HG02938 (cell line): Measurements from ENCODE around the gene KIF16B.

Experiments used
- ATAC-seq: cut with Tn5 transposase; IDR thresholded peaks from one replicate; pipeline ENCODE4 v1.9.1; 2021; ENCODE audit warnings: mild to moderate bottlenecking, moderate library complexity; ENCODE audit not compliant: unreplicated experiment

KIF16B gene

GRCh38 chr20:16560216-16560615 lies 13.0 kb downstream of the KIF16B start:
- no peak for ATAC-seq

DNA sequence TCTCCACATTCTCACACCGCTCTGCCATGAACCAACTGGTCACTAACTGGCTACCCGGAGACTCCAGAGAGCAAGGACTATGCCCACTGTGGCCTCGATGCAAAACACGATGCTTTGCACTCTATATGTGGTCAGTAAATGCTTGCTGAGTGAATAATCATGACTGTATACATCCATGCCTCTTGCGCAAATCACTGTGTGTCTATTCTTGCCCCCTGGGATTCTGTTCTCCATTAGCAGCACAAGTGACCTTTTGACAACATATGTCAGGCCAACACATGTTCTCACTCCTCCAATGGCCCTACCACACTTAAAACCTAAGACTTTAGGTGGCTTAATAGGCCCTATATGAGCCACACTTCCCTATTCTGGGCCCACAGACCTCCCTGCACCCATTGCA lies 16.9 kb downstream of the KIF16B start:
- no peak for ATAC-seq

DNA sequence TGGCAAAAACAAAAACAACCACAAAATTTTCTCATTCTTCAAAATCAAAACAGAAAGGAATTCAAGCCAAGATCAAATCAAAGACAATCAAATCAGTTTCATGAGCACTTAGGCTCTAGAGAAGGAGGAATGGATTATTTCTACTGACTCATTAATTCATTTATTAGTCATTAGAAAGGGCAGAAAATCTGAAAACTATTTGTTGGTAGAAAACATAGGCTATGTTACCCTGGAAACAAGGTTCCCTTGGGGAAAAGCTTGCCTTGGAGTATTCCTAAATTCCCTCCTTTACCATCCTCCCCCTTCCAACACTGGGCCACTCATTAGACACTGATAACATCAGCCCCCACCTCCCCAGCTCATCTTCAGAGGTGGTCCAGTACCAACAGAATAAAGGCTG lies 17.5 kb downstream of the KIF16B start:
- ATAC-seq: no peak

GRCh38 chr20:16554766-16555543 lies 18.3 kb downstream of the KIF16B start:
- no peak for ATAC-seq

GRCh38 chr20:16553684-16554083 lies 19.6 kb downstream of the KIF16B start:
- no peak for ATAC-seq

- ATAC-seq: no peak
Measured at GRCh38 chr20:16553101-16553500, 20.1 kb downstream of the KIF16B start.

- ATAC-seq: no peak
Measured at GRCh38 chr20:16552015-16552414, 21.2 kb downstream of the KIF16B start.

GRCh38 chr20:16551607-16552006 lies 21.6 kb downstream of the KIF16B start:
- no peak for ATAC-seq

DNA sequence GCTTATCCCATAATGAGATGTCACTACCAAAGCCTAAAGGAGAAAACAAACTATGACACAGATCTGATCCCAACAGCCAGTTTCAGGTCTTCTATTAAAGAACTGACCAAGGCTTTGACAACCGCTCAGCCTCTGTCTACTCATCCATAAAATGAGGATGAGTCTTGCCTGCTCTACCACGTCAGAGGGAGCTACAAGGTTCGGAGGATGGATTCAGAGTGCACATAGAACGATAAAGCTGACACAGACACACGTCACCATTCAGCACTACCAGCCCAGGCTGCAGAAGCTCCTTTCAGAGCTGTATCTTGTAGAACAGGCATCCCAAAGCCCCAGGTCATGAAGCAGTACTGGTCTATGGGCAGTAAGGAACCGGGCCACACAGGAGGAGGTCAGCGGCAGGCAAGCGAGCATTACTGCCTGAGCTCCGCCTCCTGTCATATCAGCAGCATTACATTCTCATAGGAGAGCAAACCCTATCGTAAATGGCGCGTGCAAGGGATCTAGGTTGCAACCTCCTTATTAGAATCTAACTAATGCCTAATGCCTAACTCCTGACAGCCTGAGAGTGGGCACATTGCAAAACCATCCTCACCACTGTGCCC lies 25.1 kb downstream of the KIF16B start:
- no peak for ATAC-seq

GRCh38 chr20:16544949-16545348 lies 28.3 kb downstream of the KIF16B start:
- no peak for ATAC-seq

DNA sequence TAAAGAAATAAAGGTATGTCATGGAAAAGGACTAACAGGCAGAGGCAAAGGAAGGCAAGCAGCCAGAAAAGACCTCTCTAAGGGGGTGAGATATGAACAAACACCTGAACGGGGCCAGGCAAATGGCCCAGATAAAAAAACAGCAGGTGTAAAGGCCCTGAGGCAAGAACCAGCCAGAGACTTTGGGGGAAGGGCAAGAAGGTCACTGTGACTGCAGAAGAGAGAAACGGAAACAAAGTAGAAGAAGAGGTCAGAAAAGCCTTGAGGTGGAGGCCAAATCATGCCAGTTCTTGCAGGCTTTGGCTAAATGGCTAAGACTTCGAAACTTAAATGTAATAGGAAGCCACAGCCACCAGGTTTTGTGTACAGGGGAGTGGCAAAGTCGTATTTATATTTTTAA lies 30.8 kb downstream of the KIF16B start:
- ATAC-seq: no peak

DNA sequence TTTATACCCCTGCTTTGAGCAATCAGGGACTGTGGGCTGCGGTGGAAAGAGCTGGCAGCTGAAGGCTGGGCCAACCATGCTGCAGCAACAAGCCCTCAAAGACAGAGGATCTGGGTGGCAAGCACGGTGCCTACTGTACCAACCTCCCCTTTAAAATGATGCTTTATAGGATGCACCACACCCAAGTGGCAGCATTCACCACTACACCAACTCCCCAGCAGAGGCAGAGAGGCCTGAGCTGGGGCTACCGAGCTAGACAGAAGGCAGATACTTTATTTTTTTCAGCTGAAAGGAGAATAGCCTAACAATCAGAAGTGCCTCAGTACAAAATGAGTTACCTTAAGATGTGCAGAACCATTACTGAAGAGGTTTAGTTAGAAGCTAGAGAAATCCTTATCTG lies 31.4 kb downstream of the KIF16B start:
- ATAC-seq: no peak

DNA sequence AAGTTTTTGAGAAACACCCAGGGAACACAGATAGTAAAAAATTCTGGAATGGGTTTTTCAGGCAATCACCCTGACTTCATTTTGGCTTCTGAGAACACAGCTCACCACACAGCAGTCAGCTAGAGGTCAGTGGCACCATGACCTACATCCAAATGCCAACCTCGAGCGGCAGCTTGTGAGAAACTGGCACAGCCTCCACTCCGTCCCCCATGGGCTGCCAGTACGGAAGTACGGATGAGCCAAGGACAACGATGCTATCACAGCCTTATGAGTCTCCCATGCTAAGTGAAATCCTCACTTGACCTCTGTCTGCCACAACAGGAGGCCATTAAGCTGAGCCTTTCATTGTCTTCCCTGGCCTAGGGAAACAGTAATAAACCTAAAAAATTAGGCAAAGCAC lies 32.0 kb downstream of the KIF16B start:
- ATAC-seq: no peak

GRCh38 chr20:16539280-16540021 lies 33.8 kb downstream of the KIF16B start:
- ATAC-seq: no peak

DNA sequence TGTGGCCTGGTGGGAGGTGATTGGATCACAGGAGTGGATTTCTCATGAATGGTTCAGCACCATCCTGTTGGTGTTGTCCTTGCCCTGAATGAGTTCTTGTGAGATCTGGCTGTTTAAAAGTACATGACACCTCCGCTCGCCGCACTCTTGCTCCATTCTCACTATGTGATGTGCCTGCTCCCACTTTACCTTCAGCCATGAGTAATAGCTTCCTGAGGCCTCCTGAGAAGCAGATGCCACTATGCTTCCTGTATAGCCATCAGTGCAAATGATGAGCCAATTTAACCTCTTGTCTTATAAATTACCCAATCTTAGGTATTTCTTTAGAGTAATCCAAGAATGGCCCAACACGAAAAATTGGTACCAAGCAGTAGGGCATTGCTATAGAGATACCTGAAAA lies 34.5 kb downstream of the KIF16B start:
- no peak for ATAC-seq

GRCh38 chr20:16537918-16538317 lies 35.3 kb downstream of the KIF16B start:
- no peak for ATAC-seq

DNA sequence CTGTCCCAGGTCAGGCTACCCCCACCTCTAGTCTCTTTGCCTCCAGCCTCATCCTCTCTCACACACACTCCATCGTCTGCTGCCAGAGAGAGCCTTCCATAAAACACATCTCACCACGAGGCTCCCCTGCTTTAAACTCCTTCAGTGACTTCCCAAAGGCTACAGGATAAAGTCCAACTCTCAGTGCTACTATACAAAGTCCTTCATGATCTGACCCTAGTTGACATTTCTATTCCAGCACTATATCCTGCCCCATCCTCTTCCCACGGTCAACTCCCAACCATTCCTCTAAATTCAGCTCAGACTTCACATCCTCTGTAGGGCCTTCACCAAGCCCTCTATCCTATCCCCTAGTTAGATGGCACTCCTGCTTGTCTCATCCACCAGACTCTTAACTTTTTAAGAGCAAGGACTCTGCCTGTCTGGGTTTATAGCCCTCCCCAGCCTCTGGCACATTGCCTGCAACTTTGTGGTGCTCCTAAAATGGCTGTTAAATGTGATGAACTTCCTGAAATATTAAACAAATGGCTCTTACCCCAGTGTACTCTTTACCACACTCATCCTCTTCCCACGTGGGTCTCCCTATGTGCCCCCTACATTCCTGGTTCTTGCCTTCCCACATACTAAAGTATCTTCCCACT lies 36.1 kb downstream of the KIF16B start:
- ATAC-seq: no peak

DNA sequence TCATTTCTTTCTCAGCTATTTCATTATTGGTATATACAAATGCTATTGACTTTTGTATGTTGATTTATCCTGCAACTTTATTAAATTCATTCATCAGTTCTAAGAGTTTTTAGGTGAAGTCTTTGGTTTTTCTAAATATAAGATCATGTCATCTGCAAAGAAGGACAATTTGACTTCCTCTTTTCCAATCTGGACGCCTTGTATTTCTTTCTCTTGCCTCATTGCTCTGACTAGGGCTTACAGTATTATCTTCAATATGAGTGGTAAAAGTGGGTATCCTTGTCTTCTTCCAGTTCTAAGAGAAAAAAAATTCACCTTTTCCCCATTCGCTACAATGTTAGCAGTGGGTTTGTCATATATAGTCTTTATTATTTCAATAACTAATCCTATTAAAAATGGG lies 38.0 kb downstream of the KIF16B start:
- no peak for ATAC-seq

GRCh38 chr20:16533502-16533901 lies 39.7 kb downstream of the KIF16B start:
- no peak for ATAC-seq

GRCh38 chr20:16531485-16531884 lies 41.8 kb downstream of the KIF16B start:
- no peak for ATAC-seq

GRCh38 chr20:16530201-16530681 lies 43.0 kb downstream of the KIF16B start:
- no peak for ATAC-seq
